Measurements from ENCODE around the gene HCFC1. TPM values are rescaled to one million over a fixed set of nuclear protein-coding genes. Genes with fewer than 3 reads are reported as not detected.
A peak's percentile ranks its signal among the peaks of the same experiment; 100 is the strongest.

The HCFC1 gene
- total RNA-seq, 6 experiments from 2014 or later = 15.2 to 32.5 (median 19.7) TPM

DNA sequence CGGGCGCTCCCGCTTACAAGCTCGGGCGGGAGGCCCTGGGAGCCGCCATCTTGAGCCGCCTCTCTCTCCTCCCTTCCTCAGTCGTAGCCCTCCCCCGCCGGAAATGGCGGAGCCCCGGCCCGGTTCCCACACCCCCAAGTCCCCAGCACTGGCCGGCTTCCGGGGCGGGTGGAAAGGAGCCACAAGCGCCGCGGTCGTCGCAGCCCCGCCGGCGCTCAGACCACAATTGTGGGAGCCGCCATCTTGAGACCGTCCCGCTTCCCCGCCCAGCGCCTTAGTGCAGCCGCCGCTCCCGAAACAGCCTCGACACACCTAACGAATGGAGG, 531 bp downstream of the HCFC1 start:
- WGBS (ENCODE audit: insufficient coverage, low coverage, low lambda C conversion rate, missing lambda C conversion rate) = 6% methylated on average over 23 of the region's 34 CpGs
- H3K36me3 ChIP-seq = no peaks in the 10 kb centered on the region

DNA sequence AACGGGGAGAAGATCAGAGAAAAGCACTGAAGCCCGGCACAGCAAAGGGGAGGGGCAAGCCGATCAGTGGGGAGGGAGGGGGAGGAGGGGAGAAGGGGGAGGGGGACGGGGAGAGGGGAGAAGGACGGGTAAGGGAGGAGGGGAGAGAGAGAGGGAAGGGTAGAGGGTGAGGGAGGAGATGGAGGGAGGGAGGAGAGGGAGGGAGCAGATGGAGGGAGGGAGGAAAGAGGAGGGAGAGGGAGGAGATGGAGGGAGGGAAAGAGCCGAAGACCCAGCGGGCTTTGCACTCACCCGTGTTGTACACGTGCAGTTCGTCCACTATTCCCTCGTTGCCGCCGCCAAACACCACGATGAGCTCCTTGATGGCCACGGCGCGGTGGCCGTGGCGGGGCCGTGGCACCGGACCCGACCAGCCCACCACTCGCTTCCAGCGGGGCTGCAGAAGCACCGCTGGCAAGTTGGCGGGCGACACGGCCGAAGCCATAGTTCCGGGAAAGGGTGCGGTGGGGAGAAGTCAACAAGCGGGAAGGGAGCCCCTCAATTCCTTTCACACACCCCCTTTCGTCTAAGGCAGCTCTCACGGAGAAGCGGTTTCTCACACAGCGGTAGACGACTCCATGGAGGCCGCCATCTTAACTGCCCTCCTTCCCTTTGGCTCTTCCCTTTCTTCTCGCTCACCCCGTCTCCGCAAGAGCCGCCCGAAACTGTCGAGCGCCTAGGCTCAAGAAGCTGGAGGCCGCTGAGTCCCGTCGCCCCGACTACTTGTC, 1.1 kb downstream of the HCFC1 start:
- H3K4me1 ChIP-seq = peaks cover 0 to 64% (median 2%) of the 10 kb centered on the region in 4 donors
- TF ChIP-seq POLR2A (IDR thresholded peaks at IDR 0.05) = no peak
- TF ChIP-seq, protein P1, sequence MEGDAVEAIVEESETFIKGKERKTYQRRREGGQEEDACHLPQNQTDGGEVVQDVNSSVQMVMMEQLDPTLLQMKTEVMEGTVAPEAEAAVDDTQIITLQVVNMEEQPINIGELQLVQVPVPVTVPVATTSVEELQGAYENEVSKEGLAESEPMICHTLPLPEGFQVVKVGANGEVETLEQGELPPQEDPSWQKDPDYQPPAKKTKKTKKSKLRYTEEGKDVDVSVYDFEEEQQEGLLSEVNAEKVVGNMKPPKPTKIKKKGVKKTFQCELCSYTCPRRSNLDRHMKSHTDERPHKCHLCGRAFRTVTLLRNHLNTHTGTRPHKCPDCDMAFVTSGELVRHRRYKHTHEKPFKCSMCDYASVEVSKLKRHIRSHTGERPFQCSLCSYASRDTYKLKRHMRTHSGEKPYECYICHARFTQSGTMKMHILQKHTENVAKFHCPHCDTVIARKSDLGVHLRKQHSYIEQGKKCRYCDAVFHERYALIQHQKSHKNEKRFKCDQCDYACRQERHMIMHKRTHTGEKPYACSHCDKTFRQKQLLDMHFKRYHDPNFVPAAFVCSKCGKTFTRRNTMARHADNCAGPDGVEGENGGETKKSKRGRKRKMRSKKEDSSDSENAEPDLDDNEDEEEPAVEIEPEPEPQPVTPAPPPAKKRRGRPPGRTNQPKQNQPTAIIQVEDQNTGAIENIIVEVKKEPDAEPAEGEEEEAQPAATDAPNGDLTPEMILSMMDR (IDR thresholded peaks at IDR 0.05) = no peak
- WGBS (ENCODE audit: insufficient coverage, low coverage, low lambda C conversion rate, missing lambda C conversion rate) = 15% methylated on average over 23 of the region's 49 CpGs
- H3K27ac ChIP-seq = peak overlapping the region; percentile 98 to 99 (median 98)
- H3K36me3 ChIP-seq = no peaks in the 10 kb centered on the region
- ATAC-seq (peak; percentile 4 to 29 (median 14)), DNase-seq (no peak)
- H3K9me3 ChIP-seq = no peaks in the 10 kb centered on the region
- intact Hi-C loops (cut with DNase I) = no loop called here
- peak overlapping the region; percentile 55 to 95 (median 77) for H3K4me3 ChIP-seq
- no peaks in the 10 kb centered on the region for H3K27me3 ChIP-seq

More for the DNA sequence above, 531 bp downstream of the HCFC1 start:
- ATAC-seq (peak; percentile 67 to 78 (median 70)), DNase-seq (peak; percentile 89 to 97 (median 96))
- TF ChIP-seq, protein P1 (IDR thresholded peaks at IDR 0.05) = no peak
- TF ChIP-seq POLR2A (IDR thresholded peaks at IDR 0.05) = peak; percentile 54
- Histone ChIP-seq H3K27ac (peak overlapping the region; percentile 98 to 99 (median 98)), H3K4me1 (peaks cover 0 to 61% (median 2%) of the 10 kb centered on the region in 4 donors), H3K4me3 (peak overlapping the region; percentile 55 to 95 (median 77)), H3K9me3 (no peaks in the 10 kb centered on the region), H3K27me3 (no peaks in the 10 kb centered on the region)
- intact Hi-C loops (cut with DNase I) = no loop called here

DNA sequence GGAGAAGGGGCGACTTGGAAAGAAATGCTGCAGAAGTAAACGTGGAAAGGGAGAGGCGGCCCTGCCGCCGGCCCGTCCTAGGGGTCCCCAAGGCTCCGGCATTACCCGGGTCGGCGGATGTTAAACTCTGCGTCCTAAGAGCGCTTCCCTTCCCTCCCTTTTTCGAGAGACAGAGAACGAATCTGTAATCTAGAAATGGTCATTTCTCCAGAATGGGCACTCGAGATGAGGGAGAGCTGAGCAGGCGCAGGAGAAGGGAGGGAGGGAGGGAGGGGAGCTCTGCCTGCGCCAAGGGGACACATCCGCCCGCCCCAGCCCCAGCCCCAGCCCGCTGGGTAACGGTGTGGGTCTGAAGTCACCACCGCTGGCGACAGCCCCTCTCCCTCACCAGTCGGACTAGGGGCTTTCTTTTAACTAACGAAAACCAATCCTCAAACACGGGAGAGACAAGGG, 1.7 kb downstream of the HCFC1 start:
- Histone ChIP-seq H3K27me3 (no peaks in the 10 kb centered on the region), H3K4me1 (peaks cover 0 to 61% (median 1%) of the 10 kb centered on the region in 4 donors), H3K36me3 (no peaks in the 10 kb centered on the region), H3K9me3 (no peaks in the 10 kb centered on the region), H3K4me3 (peak overlapping the region; percentile 47 to 95 (median 55)), H3K27ac (peak overlapping the region; percentile 31 to 47 (median 36))
- WGBS (ENCODE audit: insufficient coverage, low coverage, low lambda C conversion rate, missing lambda C conversion rate) = 14% methylated on average over 19 of the region's 26 CpGs
- DNase-seq (peak in 1 of 3 donors; percentile 55), ATAC-seq (no peak)
- TF ChIP-seq, protein P1 (IDR thresholded peaks at IDR 0.05) = no peak
- TF ChIP-seq POLR2A (IDR thresholded peaks at IDR 0.05) = no peak
- intact Hi-C loops (cut with DNase I) = no loop called here

DNA sequence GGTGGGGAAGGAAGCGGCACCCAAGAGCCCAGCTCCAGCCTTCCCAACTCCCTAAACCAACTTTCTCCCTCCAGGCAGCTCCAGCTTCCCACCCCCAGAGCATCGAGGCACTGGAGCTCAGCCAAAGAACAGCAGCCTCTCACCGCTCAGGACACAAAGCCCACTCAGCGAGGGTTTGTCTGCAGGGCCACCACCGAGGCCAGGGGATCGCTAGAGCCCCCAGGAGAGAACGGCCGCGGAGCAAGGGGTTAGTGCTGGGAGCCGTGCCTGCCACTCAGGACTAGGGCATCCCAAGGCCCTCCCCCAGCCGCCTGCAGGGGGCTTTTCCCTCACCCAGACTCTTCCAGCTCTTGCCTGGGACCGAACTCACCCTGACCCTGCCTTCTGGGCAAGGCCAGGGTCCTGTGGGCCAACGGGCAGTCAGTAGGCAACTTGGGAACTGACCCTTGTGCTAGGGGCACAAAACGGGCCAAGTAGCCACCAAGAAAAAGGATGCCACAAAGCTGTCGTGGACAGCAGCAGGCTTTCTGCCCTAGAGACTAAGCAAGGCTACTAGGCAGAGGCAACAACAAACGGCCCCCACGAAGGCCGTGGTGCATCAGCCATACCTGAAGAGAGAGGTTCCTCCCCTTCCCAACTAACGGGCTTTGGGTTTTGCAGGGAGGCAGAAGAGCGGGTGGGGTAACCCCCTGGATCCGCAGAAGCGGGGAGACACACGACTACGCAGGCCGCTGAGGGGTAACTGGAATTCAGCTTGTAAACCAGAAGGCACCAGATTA, 2.3 kb downstream of the HCFC1 start:
- H3K27me3 ChIP-seq = no peaks in the 10 kb centered on the region
- H3K9me3 ChIP-seq = no peaks in the 10 kb centered on the region
- DNase-seq = peak in 1 of 3 donors; percentile 52
- ATAC-seq = no peak
- 32% methylated on average over 14 of the region's 25 CpGs for WGBS (ENCODE audit: insufficient coverage, low coverage, low lambda C conversion rate, missing lambda C conversion rate)
- peak overlapping the region; percentile 47 to 95 (median 55) for H3K4me3 ChIP-seq
- H3K4me1 ChIP-seq = peaks cover 0 to 54% (median 0%) of the 10 kb centered on the region in 4 donors
- peak overlapping the region; percentile 31 to 47 (median 36) for H3K27ac ChIP-seq
- TF ChIP-seq POLR2A (IDR thresholded peaks at IDR 0.05) = no peak
- TF ChIP-seq, protein P1 (IDR thresholded peaks at IDR 0.05) = no peak
- no peaks in the 10 kb centered on the region for H3K36me3 ChIP-seq
- intact Hi-C loops (cut with DNase I) = no loop called here

All from right lobe of liver (tissue), 6 donors.